HG03095 (cell line): ENCODE data around the gene DERL3.

Experiments
- ATAC-seq: cut with Tn5 transposase; IDR thresholded peaks from one replicate; pipeline ENCODE4 v1.9.1; 2021; ENCODE audit warnings: moderate library complexity; ENCODE audit not compliant: unreplicated experiment

DERL3 gene

DNA sequence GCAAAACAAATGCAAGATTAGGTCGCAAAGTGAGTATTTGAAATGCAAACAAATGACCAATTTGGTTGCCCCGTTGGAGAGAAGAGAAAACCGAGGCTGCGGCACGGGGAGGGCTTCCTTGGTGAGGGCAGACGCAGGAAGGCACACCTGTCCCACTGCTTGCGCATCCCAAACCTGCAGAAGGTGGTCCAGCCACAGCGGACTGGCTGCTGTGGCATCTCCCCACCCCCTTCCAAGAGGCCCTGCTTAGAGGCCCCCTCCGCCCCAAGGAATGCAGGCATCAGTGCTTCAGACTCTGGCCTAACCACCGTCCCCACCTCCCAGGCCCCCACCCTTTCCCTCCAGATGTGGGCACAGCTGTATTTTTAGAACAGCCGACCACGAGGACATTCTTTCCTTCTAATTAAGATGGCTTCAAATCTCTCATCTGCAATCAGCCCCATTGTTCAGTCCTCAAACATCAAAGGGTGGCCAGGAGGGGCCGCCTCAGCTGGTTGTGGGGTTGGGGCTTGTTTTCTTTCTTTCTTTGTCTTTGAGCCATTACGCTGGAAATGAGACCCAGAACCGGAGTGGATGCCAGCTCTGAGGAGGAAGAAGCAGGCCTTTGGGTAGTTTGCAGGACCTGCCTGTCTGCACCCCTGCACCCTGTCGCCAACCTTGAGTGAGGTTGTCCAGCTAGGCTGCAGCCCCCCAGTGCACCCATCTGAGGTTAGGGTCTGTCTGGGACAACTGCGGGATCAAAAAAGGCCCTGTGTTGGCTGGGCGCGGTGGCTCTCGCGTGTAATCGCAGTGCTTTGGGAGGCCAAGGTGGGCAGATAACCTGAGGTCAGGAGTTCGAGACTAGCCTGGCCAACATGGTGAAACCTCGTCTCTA lies 9.4 kb upstream of the DERL3 start:
- ATAC-seq: no peak

DNA sequence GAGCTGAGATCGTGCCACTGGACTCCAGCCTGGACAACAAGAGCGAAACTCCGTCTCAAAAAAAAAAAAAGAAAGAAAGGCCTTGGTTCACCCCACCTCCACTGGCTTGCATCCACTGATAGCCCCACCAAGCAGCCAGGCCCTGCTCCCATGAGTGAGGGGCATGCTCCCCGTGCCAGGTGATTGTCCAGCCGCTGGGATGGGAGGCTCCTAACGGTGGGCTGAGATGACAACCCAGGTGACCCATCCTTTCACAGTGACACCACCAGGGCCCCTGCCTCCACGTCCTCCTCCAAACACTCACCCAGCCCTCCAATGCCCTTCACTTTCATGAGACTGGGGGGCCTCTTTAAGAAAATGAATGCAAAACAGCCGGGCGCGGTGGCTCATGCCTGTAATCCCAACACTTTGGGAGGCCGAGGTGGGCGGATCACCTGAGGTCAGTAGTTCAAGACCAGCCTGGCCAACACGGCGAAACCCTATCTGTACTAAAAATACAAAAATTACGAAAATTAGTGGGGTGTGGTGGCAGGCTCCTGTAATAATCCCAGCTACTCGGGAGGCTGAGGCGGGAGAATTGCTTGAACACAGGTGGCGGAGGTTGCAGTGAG lies 8.6 kb upstream of the DERL3 start:
- ATAC-seq: no peak

GRCh38 chr22:23846081-23846469 lies 7.3 kb upstream of the DERL3 start:
- no peak for ATAC-seq

DNA sequence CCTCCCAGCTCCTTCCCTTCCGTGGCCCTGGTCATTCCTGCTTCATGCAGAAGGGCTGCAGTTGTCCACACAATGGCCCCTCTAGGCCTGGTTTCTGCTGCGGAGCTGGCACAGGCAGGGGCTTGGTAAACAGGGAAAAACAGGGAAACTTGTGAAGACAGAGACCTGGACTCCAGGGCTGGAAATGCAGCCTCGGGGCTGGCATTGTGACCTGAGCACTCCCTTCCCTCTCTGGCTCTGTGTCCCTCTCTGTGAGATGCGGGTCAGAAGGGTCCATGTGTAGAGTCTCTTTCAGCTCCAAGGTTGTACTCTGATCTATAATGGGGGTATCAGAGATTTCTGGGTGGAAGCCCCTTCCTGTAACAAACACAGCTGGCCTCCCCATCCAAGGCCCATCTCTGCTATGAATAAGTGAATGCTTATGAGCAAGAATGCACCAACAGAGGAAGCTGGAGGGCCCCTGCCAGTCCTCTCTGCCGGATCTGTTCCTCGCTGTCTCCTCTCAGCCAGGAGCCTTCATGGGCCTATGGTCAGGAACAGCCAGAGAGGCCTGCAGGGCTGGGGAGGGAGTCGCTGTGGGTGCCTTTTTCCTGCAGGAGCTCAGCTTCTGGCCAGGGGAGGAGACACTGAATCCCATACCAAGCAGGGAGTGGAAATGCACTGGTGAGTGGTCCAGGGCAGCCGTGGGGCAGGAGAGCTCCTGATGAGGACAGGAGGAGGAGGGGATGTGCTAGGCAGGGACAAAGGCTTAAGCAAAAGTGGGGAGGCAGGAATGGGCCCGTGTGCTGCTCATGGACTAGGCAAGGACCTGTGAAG lies 6.7 kb upstream of the DERL3 start:
- ATAC-seq: no peak

GRCh38 chr22:23844739-23845202 lies 6.0 kb upstream of the DERL3 start:
- ATAC-seq: no peak

DNA sequence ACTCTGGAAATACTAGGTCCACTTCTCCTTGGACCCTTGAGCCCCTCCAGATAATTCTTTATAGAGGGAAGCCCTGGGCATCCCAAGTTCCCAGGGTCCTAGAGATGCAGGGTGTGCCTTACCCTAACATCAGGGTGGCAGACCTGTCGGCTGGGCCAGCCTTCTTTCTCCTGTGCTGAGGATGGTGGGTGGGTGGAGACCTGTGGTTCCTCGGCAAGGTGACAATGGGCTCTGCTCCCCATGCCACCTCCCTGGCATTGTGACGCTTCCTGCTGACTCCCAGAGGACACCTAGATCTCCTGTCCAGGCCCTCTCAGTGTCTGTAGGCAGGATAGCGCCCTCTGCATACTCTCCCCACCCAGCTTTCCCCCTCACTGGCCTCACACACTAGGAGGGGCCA lies 3.8 kb upstream of the DERL3 start:
- no peak for ATAC-seq

GRCh38 chr22:23841736-23842445 lies 3.1 kb upstream of the DERL3 start:
- ATAC-seq: no peak

GRCh38 chr22:23841292-23841691 lies 2.5 kb upstream of the DERL3 start:
- ATAC-seq: no peak

GRCh38 chr22:23840026-23840425 lies 1.2 kb upstream of the DERL3 start:
- ATAC-seq: no peak

- ATAC-seq: no peak
Observed at GRCh38 chr22:23837911-23838680, 710 bp downstream of the DERL3 start.

GRCh38 chr22:23837496-23837859 lies 1.3 kb downstream of the DERL3 start:
- ATAC-seq: no peak

DNA sequence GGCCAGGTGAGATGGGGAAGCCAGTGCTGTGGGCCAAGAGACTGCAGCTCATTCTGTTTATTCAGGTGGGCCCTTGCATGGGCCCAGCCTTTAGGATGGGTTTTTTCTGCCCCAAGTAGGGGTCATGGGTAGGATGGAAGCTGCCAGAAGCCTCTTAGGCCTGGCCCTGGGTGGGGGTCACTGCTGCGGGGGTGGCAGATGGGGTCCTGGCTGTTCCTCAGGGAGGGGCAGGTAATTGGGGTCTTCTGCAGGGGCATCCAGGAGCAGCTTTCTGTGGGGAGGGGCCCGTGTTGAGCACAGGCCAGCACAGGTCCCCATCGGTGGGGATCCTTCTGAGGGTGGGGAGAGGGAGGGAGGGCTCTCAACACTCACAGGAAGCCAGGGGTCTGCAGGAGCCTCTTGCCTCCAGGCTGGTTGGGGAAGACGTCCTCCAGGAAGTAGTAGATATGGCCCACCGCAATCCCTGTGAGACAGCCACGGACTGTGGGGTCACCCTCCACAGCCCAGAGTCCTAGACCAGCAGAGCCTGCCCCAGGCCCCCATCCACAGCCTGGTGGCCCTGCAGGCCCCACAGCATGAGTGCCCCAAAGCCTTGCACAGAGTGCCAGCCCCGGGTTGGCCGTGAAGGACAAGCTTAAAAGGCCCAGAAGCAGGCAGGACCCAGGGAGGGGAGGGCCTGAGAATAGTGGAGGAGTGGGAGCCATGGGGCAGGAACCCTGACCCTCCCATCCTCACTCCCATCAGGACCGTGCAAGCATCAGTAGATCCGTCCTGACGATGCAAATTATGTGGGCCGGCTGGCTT lies 1.9 kb downstream of the DERL3 start:
- no peak for ATAC-seq

- ATAC-seq: no peak
Observed at GRCh38 chr22:23836281-23836680, 2.5 kb downstream of the DERL3 start.

- no peak for ATAC-seq
Observed at GRCh38 chr22:23835484-23836144, 3.2 kb downstream of the DERL3 start.

DNA sequence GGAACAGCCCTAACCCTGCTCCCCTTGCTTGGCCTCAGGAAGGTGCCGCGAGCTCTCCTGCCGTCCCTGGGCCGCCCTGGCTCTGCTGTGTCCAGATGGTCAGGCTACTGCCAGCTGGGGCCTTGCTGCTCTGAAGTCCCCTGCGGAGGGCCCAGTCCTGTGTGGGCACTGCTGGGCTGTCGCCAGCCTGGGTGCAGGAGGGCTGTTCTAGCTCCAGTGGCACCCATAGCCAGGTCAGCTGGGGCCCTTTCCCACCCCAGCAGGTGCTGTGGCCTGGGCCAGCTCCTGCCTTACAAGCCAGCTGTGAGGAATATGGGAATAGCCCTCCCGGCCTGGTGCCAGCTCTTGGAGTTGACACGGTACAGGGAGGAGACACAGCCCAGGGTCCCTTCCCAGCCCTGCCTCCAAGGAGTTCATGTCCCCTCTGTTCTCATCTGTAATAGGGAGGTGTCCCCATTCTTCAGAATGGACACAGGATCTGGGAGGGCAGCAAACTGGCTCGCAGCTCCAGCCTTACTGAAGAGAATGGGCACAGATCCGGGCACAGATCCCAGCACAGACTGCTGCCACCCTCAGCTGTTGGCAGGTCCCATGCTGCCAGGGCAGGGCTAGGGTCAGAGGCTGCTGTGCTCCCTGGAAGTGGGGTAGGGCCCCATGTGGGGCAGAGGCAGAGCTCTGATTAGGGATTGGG lies 3.9 kb downstream of the DERL3 start:
- no peak for ATAC-seq

- no peak for ATAC-seq
Observed at GRCh38 chr22:23834406-23834792, 4.4 kb downstream of the DERL3 start.

- no peak for ATAC-seq
Observed at GRCh38 chr22:23833911-23834317, 4.9 kb downstream of the DERL3 start.

DNA sequence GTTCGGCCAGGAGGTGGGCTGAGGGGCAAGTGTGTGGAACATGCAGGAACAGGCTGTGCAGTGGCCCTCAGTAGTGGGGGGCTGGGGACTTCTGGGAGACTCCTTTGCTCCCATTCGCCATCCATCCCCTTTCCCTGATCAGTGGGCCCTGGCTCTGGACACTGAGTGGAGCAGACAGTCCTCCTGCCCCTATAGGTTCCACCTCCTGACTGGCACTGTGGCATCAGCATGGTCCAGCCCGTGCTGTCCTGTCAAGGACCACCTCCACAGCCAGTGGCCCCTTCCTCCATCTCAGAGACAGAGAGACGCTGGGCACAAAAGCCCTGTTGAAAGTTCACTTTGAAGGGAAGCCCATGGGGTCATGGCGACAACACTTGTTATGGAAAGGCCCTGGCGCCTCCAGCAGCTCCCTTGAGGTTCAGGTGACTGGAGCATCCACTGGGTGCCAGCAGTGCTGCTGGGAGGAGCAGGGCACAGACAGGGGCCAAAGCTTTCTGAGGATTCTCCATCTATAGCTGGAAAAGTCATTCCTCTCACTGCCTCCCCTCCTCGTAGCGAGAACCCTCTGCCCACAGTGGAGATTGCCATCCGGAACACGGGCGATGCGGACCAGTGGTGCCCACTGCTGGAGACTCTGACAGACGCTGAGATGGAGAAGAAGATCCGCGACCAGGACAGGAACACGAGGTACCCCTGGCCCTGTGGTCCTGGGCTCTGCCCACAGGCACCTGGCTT lies 5.6 kb downstream of the DERL3 start:
- ATAC-seq: no peak
